A673 (cell line): ENCODE results near the gene ATP2B2.

Experiments
- CTCF ChIP-seq: fragments of 300-800, 200-600 bp; sonication (generic); conservative IDR thresholded peaks from 2 replicates; pipeline ENCODE4 v1.5.1; 2017; ENCODE audit warnings: low read depth, mild to moderate bottlenecking, antibody characterized with exemption, low read length, moderate library complexity, mixed read lengths
- EZH2 ChIP-seq: fragments of 200-600 bp; sonication (generic); IDR thresholded peaks from 2 replicates; pipeline ENCODE4 v1.6.1; 2017; ENCODE audit warnings: borderline replicate concordance, low read depth, mild to moderate bottlenecking, mixed read lengths, antibody characterized with exemption, low read length; ENCODE audit not compliant: poor library complexity, severe bottlenecking

- TF ChIP-seq CTCF (no peak), EZH2 (no peak)
Observed at GRCh38 chr3:10532939-10533736, 27.8 kb upstream of the ATP2B2 start.
